HS-27A (cell line): Measurements from ENCODE around the gene ANXA4.
"Not testable (repeated sequence)": the region's sequence is repeated elsewhere in the genome, so short reads cannot be mapped to it uniquely, and the experiment has no call there.

Experiments
- DNase-seq: peaks from one replicate; pipeline ENCODE4 v3.0.0-alpha.2; 2012; ENCODE audit warnings: low read depth, missing footprints

The ANXA4 gene

GRCh38 chr2:69741575-69742321 is at the start of gene ANXA4:
ANXA4 (plus strand) TSS chr2:69742134; CDS start chr2:69781566, 39,432 bp downstream.
- no peak for DNase-seq

DNA sequence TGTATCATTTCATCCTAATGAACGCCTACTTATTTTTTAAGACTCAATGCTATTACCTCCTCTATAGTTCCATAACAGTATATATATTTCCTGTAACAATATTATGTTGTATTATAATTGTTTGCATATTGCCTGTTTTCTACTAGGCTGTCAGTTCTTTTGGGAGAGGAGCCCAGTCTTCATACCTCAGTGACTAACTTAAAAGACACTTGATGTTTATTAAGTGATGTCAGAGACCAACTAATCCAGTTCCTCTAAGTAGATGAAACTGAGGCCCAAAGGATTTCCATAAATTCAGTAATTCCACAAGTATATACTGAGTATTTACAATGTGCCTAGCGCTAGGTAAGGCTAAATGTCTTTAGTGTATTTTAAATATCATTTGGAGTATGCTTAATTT is 49.5 kb upstream of the ANXA4 start:
- no peak for DNase-seq

DNA sequence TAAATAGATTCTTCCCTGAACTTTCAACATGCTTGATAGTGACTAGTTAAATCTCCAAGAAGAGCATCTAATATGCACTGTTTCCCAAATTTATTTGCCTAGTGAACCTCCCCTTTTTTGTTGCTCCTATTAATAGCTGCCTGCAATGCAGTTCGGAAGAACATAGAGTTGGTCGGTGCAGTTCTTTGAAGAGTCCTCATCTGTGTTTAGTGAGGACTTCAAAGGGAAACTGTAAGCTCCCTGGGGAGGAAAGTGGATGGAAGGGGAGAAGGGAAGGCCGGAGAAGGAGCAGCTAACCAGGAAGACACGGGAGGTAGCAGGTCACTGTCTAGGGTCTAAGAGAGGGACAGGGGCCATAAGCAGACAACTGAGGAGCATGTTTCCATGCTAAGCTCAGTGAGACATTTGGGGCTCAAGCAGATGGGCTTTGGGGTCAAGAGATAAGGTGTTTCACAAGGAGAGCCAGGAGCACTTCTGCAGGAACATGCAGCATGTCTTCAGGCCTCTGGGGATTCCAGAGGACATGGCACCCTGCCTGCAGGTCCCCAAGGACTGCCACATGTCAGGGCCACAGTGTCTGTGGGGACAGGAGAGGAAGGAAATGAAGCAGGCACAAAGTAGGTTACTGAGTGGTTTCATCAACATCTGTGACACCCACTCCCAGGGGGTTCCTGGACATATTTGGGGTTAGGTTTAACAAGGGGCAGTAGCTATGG is 48.7 kb upstream of the ANXA4 start:
- DNase-seq, result no peak

DNA sequence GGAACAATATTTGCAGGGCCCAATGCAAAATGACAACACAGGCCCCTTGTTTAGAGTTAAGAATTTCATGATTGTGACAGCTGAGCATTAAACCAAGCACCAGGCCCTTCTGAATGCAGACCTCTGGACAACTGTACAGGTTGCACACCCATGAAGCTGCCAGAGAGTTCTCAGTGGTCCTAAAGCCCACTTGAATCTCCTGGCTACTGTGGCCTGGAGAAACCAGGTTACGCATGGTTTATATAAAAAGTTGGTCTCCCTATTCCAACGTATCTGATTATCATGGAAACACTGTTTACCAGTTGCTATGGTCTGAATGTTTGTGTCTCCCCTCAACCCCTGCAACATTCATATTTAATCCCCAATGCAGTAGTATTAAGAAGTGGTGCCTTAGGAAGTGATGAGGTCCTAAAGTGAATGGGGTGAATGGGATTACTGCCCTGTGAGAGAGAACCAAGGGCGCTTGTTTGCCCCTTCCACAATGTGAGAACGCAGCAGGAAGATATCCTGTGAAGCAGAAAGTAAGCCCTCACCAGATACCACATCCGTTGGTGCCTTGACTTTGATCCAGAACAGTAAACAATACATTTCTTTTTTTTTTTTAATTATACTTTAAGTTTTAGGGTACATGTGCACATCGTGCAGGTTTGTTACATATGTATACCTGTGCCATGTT is 48.0 kb upstream of the ANXA4 start:
- no peak for DNase-seq

GRCh38 chr2:69694894-69695849 is 46.8 kb upstream of the ANXA4 start:
- DNase-seq, result no peak

- no peak for DNase-seq
These were observed 46.1 kb upstream of the ANXA4 start for GRCh38 chr2:69695850-69696216.

GRCh38 chr2:69700381-69700780 is 41.6 kb upstream of the ANXA4 start:
- no peak for DNase-seq

- no peak for DNase-seq
These were observed 40.6 kb upstream of the ANXA4 start for GRCh38 chr2:69701100-69701945.

DNA sequence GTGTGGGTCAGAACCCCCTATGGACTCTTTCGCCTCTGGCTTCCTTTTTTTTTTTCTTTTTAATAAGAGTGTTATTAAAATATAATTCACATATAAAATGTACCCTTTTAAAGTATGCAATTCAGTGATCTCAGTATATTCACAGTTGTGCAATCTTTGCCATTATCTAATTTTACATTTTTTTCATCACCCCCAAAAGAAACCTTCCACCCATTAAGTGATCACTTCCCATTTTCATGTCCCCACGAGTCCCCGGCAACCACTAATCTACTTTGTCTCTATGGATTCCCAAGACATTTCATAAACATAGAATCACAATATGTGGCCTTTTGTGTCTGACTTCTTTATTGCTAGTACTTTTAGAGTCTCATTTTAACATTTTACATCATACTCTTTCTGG is 38.7 kb upstream of the ANXA4 start:
- DNase-seq, result no peak

- DNase-seq, result no peak
These were observed 37.5 kb upstream of the ANXA4 start for GRCh38 chr2:69704446-69704845.

GRCh38 chr2:69709290-69709689 is 32.6 kb upstream of the ANXA4 start:
- no peak for DNase-seq

- DNase-seq, result no peak
These were observed 30.0 kb upstream of the ANXA4 start for GRCh38 chr2:69711971-69712370.

GRCh38 chr2:69714024-69714423 is 27.9 kb upstream of the ANXA4 start:
- DNase-seq, result no peak

GRCh38 chr2:69714539-69715220 is 27.3 kb upstream of the ANXA4 start:
- DNase-seq, result not testable (repeated sequence)

DNA sequence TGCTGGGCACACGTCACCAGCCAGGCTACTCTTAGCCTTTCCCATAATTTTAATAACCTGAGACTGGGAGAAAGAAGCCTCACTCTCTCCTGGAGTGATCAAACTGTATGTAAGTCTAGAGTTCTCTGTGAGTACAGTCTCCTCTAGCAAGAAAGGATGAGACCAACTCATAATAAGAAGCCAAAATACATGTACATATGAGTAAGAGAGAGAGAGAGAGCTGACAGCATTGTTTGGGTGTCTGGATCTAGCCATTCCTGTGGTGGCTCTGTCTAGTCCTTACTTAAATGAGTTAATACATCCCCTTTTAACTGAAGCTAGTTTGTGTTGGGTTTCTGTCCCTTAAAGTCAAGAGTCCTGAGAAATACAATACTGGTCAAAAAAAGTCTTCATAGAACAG is 26.0 kb upstream of the ANXA4 start:
- DNase-seq, result no peak

- DNase-seq, result no peak
These were observed 25.3 kb upstream of the ANXA4 start for GRCh38 chr2:69716555-69717120.

DNA sequence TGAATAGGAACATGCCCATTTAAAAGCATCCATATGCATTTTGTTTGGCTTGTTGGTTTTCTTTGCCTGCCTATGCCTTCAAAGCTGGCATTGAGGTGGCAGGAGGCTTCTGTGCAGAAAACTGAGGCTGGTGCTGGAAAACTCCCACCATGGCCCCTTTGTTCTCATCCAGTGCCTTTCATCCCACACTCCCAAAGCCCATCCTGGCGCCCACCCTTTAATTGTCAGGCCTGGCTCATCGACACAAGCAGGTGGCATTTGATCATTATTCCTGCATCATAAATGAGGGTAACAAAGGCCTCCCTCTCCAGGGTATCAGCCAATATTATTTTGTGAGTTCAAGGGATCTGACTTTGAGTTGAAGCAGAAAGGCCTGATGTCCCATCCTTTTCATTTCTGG is 24.7 kb upstream of the ANXA4 start:
- no peak for DNase-seq

DNA sequence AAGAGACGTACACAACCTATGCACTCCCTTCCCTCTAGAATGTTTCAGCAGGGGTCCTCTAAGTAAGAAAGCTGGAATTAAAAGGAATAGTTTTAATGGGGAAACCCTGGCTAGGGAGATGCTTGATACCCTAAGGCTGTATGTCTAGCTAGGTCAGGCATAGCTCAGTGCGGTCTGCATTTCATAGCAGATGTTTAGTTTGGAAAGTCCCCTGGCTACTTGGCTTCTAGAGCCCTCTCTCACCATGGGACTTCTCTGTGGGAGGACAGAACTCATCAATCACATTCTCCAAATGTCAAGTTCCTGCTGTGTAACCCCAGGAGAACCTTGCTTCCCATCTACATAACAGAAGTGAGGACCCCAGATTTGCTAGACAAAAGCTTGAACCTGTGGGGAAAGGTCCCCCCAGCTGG is 24.1 kb upstream of the ANXA4 start:
- DNase-seq, result no peak

- DNase-seq, result no peak
These were observed 23.5 kb upstream of the ANXA4 start for GRCh38 chr2:69718338-69718965.

DNA sequence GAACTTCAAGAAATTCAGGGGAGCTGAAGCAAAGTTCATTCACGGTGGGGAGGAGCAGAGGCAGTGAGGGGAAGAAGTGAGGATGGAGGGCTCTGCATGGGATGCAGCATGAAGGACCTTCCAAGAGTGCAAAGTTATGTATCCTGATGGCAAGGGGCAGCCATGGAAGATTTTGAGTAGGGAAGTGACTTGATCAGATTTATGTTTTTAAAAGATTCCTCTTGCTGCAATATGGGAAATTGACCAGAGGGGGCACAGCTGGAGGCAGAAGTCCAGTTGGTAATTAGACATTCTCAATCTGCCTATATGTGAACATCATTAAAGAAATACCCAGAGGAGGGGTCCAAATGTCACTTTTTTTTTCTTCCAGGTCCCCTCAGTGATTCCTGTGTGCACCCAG is 21.5 kb upstream of the ANXA4 start:
- DNase-seq, result no peak
